ENCODE measurements around the gene ZC3H18. TPM values are rescaled to one million over a fixed set of nuclear protein-coding genes. Genes with fewer than 3 reads are reported as not detected.

ZC3H18 gene
- total RNA-seq, 1 donor from 2014 or later, result 44.5 TPM

DNA sequence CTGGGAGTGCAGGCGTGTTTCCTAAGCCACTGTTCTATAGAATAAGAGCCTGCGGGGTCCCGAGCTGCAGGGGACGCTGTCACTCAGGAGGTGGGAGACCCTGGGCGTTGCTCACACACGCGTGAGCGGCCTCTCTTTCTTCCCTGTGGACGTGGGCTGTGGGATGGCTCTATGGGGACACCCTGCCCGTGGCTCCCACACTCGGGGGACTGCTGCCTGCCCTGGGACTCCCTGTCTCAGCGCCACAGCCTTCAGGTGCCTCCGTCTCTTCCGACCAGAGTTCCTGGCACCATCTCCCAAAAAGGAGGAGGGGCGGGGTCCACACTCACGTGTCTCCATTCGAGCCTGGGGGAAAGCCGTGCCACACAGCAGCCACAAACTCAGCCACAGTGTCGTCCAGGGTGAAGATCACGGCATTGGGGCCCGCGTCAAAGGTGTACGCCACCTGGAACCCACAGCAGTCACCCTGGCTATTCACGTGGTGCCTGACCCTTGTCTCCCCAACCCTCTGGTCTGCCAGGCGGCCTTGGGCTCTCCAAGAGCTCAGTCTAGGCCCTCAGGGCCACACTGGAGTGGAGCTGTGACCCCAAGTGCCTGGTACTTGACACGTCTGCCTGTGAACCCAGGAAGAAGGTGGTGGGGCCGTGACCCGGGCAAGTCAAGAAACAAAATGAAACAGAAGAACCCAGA lies 84.3 kb downstream of the ZC3H18 start:
- Histone ChIP-seq H3K27ac (no peak overlapping the region), H3K9me3 (no peaks in the 10 kb centered on the region), H3K4me1 (peaks cover 18% of the 10 kb centered on the region), H3K4me3 (no peak overlapping the region), H3K27me3 (no peaks in the 10 kb centered on the region), H3K36me3 (peaks cover 34% of the 10 kb centered on the region)
- ATAC-seq (no peak), DNase-seq (no peak)
- intact Hi-C loops (cut with DNase I), result no loop called here
- no peak for TF ChIP-seq CTCF (IDR thresholded peaks at IDR 0.05)

- Histone ChIP-seq H3K27me3 (no peaks in the 10 kb centered on the region), H3K4me3 (no peak overlapping the region), H3K9me3 (no peaks in the 10 kb centered on the region), H3K27ac (no peak overlapping the region), H3K36me3 (peaks cover 34% of the 10 kb centered on the region), H3K4me1 (peaks cover 11% of the 10 kb centered on the region)
- TF ChIP-seq CTCF (IDR thresholded peaks at IDR 0.05), result no peak
- intact Hi-C loops (cut with DNase I), result no loop called here
- DNase-seq, result no peak
- ATAC-seq, result no peak
Observed at GRCh38 chr16:88655053-88655732, 85.0 kb downstream of the ZC3H18 start.

DNA sequence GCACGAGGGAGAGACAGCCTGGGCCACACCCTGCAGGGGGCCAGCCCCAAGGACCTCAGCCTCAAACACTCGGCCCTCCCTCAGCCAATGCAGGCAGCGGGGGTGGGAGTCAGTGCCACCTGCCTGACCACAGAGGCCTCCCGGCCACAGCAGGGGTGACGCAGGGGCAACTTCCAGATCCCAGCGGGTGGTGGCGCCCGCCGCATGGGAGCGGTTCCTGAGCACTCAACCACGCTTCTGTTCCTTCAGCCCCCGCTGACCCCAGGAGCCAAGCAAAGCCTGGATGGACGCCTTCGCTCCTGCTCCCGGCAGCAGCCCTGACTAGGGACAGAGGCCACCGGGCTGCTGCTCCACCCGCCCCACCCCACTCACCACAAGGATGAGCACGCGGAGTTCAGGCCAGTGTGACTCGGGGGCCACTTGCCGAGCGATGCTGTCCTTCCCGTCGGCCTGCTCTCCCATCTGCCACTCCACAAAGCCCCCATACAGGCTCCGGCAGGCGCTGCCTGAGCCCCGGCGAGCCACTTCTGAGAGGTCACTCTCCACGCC lies 85.6 kb downstream of the ZC3H18 start:
- H3K9me3 ChIP-seq, result no peaks in the 10 kb centered on the region
- ATAC-seq, result no peak
- H3K4me1 ChIP-seq, result peaks cover 11% of the 10 kb centered on the region
- H3K4me3 ChIP-seq, result no peak overlapping the region
- intact Hi-C loops (cut with DNase I), result no loop called here
- no peak for TF ChIP-seq CTCF (IDR thresholded peaks at IDR 0.05)
- DNase-seq, result no peak
- no peaks in the 10 kb centered on the region for H3K27me3 ChIP-seq
- H3K36me3 ChIP-seq, result peaks cover 34% of the 10 kb centered on the region
- H3K27ac ChIP-seq, result no peak overlapping the region

GRCh38 chr16:88656291-88656980 lies 86.2 kb downstream of the ZC3H18 start:
- Histone ChIP-seq H3K27ac (no peak overlapping the region), H3K27me3 (no peaks in the 10 kb centered on the region), H3K36me3 (peaks cover 34% of the 10 kb centered on the region), H3K4me1 (peaks cover 11% of the 10 kb centered on the region), H3K4me3 (no peak overlapping the region), H3K9me3 (no peaks in the 10 kb centered on the region)
- intact Hi-C loops (cut with DNase I), result no loop called here
- no peak for DNase-seq
- no peak for ATAC-seq
- no peak for TF ChIP-seq CTCF (IDR thresholded peaks at IDR 0.05)

GRCh38 chr16:88657371-88657770 lies 87.2 kb downstream of the ZC3H18 start:
- ATAC-seq (no peak), DNase-seq (no peak)
- intact Hi-C loops (cut with DNase I), result no loop called here
- Histone ChIP-seq H3K27me3 (no peaks in the 10 kb centered on the region), H3K4me3 (no peak overlapping the region), H3K27ac (no peak overlapping the region), H3K9me3 (no peaks in the 10 kb centered on the region), H3K36me3 (peaks cover 34% of the 10 kb centered on the region), H3K4me1 (peaks cover 13% of the 10 kb centered on the region)
- no peak for TF ChIP-seq CTCF (IDR thresholded peaks at IDR 0.05)

All from upper lobe of right lung (tissue), 1 donor.